Retinal pigment epithelial cell (primary cell): ENCODE data around the gene RPLP2.

ENCODE experiments used
- DNase-seq: peaks from one replicate; pipeline ENCODE4 v3.0.0-alpha.2; 2010; ENCODE audit warnings: low read depth
- H3K4me3 ChIP-seq: 2 replicates; pipeline ENCODE4 v1.5.1; 2011; ENCODE audit warnings: mild to moderate bottlenecking, low read length, control low read depth, moderate library complexity
- CTCF ChIP-seq: conservative IDR thresholded peaks from 2 replicates; pipeline ENCODE4 v1.5.1; 2011; ENCODE audit warnings: low read depth, low read length, control low read depth, inconsistent platforms

Gene RPLP2

GRCh38 chr11:788953-789940 is 20.5 kb upstream of the RPLP2 start:
- TF ChIP-seq CTCF: no peak
- peak overlapping the region; percentile 44 for H3K4me3 ChIP-seq
- DNase-seq: no peak

DNA sequence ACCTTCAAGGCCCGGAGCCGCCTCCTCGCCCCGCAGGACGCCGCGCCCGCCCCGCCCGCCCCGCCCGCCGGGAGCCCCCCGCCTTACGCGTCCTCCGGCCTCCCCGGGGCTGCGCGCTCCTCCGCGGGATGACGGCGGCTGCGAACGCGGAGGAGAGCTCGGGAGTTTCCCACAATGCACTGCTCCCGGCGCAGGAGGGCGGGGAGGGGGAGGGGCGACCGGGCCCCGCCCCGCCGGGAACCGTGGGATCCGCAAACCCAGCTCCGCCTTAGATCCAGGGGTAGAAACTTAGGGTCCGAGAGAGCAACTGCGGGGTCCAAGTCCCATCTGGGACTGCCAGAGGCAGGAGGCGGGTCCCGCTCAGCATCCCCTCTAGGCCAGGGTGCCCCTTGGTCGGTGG is 19.8 kb upstream of the RPLP2 start, which contains the start of gene CEND1:
TSS of gene CEND1 (minus strand) at position 148 of the 400 bp plus-strand sequence. CDS start 1,514 bp downstream, outside the sequence.
- no peak for TF ChIP-seq CTCF
- H3K4me3 ChIP-seq: peak within 1 kb of the TSS; percentile 44
- DNase-seq: no peak

DNA sequence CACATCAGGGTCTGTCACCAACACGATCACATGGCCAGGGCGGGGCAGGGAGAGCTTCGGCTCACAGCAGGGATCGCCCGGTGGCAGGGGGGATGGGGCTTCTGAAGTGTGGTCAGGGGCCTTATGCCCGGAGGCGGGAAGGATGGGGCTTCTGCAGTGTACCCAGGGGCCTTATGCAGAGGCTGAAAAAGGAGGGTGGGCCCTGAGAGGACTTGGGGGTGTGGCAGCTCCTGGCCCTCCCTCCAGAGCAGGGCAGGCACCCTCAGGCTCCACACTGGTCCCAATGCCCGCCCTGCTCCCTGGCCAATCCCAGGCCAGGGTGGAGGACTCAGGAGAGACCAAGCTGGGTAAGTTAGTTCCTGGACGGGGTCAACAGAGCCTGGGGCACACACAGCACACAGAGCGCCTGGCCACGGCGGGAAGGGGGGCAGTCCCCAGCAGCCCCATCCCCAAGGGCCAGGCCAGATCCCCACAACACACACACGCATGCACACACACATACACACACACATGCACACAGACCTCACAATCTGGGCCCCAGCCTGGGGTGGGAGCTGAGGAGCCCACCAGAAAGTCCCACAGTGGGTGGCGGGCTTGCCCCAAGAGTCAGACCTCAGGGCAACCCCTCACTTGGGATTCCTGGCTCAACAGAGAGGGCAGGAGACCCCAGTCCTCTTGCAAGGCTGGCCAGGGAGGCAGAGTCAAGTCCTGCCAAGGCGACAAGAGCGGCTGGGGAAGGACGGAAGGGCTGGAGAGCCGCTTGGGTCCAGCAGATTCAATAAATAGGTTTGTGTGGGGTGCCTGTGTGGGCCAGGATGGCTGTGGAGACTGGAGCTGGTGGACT is 18.8 kb upstream of the RPLP2 start:
- H3K4me3 ChIP-seq: no peak overlapping the region
- no peak for DNase-seq
- TF ChIP-seq CTCF: no peak

GRCh38 chr11:791658-792534 is 17.9 kb upstream of the RPLP2 start:
- no peak for DNase-seq
- TF ChIP-seq CTCF: no peak
- H3K4me3 ChIP-seq: no peak overlapping the region

DNA sequence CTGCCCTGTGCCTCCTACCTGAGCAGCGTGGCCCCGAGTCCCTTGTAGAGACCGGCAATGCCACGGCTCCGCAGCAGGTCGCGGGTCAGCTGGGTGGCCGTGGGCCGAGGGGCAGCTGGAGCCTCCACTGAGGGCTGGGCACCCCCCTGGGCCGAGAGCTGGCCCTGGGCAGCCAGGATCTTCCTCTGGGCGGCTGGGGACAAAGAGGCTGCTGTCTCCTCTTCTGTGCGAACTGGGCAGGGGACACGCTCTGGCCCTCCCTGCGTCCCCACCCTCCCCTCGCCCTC is 17.3 kb upstream of the RPLP2 start:
- no peak for DNase-seq
- no peak for TF ChIP-seq CTCF
- H3K4me3 ChIP-seq: no peak overlapping the region

DNA sequence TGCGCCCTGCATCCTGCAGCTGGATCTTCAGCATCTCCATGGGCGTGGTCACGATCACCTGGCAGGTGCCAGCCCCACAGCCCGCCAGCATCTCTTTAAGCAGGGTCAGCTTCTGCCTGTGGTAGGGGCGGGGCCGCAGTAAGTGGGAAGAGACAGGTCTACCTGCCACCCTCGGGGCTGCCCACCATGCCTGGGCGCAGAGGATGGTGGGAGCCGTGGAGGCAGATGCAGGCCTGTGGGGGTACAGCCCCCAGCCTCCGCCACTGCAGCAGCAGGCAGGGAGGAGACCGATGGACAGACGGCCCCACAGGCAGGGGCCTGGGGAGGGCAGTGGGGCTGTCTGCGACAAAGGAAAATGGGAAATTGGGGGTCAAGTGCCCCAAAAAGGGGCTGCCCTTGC is 16.9 kb upstream of the RPLP2 start:
- no peak for TF ChIP-seq CTCF
- H3K4me3 ChIP-seq: no peak overlapping the region
- DNase-seq: no peak
